GM19238 (cell line): ENCODE measurements around the gene C14orf132.

Source experiments
- DNase-seq: peaks from one replicate; pipeline ENCODE4 v3.0.0; 2011; ENCODE audit warnings: low spot score; ENCODE audit not compliant: insufficient read length

Gene C14orf132

GRCh38 chr14:96117960-96118359 is 78.8 kb downstream of the C14orf132 start:
- no peak for DNase-seq

- no peak for DNase-seq
Measured at GRCh38 chr14:96118391-96118790, 79.2 kb downstream of the C14orf132 start.

GRCh38 chr14:96119947-96120346 is 80.8 kb downstream of the C14orf132 start:
- no peak for DNase-seq

- no peak for DNase-seq
Measured at GRCh38 chr14:96120392-96120791, 81.2 kb downstream of the C14orf132 start.

GRCh38 chr14:96120941-96121340 is 81.8 kb downstream of the C14orf132 start:
- DNase-seq = no peak

GRCh38 chr14:96121660-96122395 is 82.7 kb downstream of the C14orf132 start:
- no peak for DNase-seq

- DNase-seq = no peak
Measured at GRCh38 chr14:96122496-96122895, 83.3 kb downstream of the C14orf132 start.

- no peak for DNase-seq
Measured at GRCh38 chr14:96125536-96125935, 86.4 kb downstream of the C14orf132 start.

GRCh38 chr14:96126339-96126782 is 87.2 kb downstream of the C14orf132 start:
- DNase-seq = no peak

GRCh38 chr14:96126783-96127271 is 87.7 kb downstream of the C14orf132 start:
- no peak for DNase-seq

GRCh38 chr14:96129128-96129736 is 90.1 kb downstream of the C14orf132 start:
- no peak for DNase-seq

GRCh38 chr14:96130391-96130790 is 91.2 kb downstream of the C14orf132 start:
- DNase-seq = no peak

- DNase-seq = no peak
Measured at GRCh38 chr14:96130854-96131253, 91.7 kb downstream of the C14orf132 start.

GRCh38 chr14:96131836-96132235 is 92.7 kb downstream of the C14orf132 start:
- DNase-seq = no peak

GRCh38 chr14:96134508-96134907 is 95.3 kb downstream of the C14orf132 start:
- DNase-seq = no peak

GRCh38 chr14:96135285-96135684 is 96.1 kb downstream of the C14orf132 start:
- DNase-seq = no peak

GRCh38 chr14:96136371-96137005 is 97.3 kb downstream of the C14orf132 start:
- no peak for DNase-seq

GRCh38 chr14:96138241-96138640 is 99.1 kb downstream of the C14orf132 start:
- DNase-seq = no peak

GRCh38 chr14:96139169-96139568 is 100.0 kb downstream of the C14orf132 start:
- no peak for DNase-seq

- DNase-seq = no peak
Measured at GRCh38 chr14:96139879-96140278, 100.7 kb downstream of the C14orf132 start.

GRCh38 chr14:96140952-96141351 is 101.8 kb downstream of the C14orf132 start:
- DNase-seq = no peak
